WTC11 (cell line): ENCODE data around the gene IPO11. TPM values are rescaled to one million over a fixed set of nuclear protein-coding genes. Genes with fewer than 3 reads are reported as not detected.

ENCODE experiments used
- ATAC-seq: fragments of 200-7000 bp; cut with Tn5 transposase; 2 replicates; pipeline ENCODE4 v1.10.0; 2021; ENCODE audit warnings: mild to moderate bottlenecking, moderate library complexity
- CTCF ChIA-PET: fragments of 300-600 bp; sonication (Branson Sonifier 250); formaldehyde crosslinking; loops from one replicate; lab custom pipeline; 2021; ENCODE audit warnings: antibody characterized with exemption; lab: Charles Lee
- POLR2A ChIA-PET: fragments of 350-600 bp; sonication (Branson Sonifier 250); formaldehyde crosslinking; loops from one replicate; lab custom pipeline; 2021; ENCODE audit warnings: antibody characterized with exemption; lab: Charles Lee
- DNase-seq: peaks from one replicate; pipeline ENCODE4 v3.0.0; 2021; ENCODE audit warnings: low spot score
- H3K27ac Mint-ChIP-seq: 2 replicates; pipeline ENCODE4 v1.8.0; 2021; ENCODE audit warnings: mixed read lengths
- H3K27me3 Mint-ChIP-seq: 2 replicates; pipeline ENCODE4 v1.8.0; 2021; ENCODE audit warnings: low read depth, mild to moderate bottlenecking, moderate library complexity, mixed read lengths
- H3K36me3 Mint-ChIP-seq: 2 replicates; pipeline ENCODE4 v1.8.0; 2021; ENCODE audit warnings: mixed read lengths
- H3K4me1 Mint-ChIP-seq: 2 replicates; pipeline ENCODE4 v1.8.0; 2022; ENCODE audit warnings: mixed read lengths
- H3K4me3 Mint-ChIP-seq: 2 replicates; pipeline ENCODE4 v1.8.0; 2021; ENCODE audit warnings: mild to moderate bottlenecking, moderate library complexity, mixed read lengths
- H3K9me3 Mint-ChIP-seq: 2 replicates; pipeline ENCODE4 v1.8.0; 2021; ENCODE audit warnings: mixed read lengths
- EMX1 ChIP-seq: fragments of 250-450 bp; sonication (Bioruptor Pico); IDR thresholded peaks from 2 replicates; pipeline ENCODE4 v1.8.0; 2021; ENCODE audit warnings: mild to moderate bottlenecking
- ETV6 ChIP-seq: sonication (generic); formaldehyde crosslinking; IDR thresholded peaks from 2 replicates; pipeline ENCODE4 v1.8.1; 2022; ENCODE audit warnings: mild to moderate bottlenecking, missing genetic modification reagents
- FOXJ3 ChIP-seq: sonication (generic); formaldehyde crosslinking; IDR thresholded peaks from 2 replicates; pipeline ENCODE4 v1.9.0; 2021; ENCODE audit warnings: missing genetic modification reagents, mild to moderate bottlenecking, borderline replicate concordance
- FOXK1 ChIP-seq: sonication (generic); formaldehyde crosslinking; IDR thresholded peaks from 2 replicates; pipeline ENCODE4 v1.8.0; 2022; ENCODE audit warnings: mild to moderate bottlenecking, moderate library complexity, missing genetic modification reagents
- GTF2I ChIP-seq: fragments of 250-450 bp; sonication (Bioruptor Pico); conservative IDR thresholded peaks from 2 replicates; pipeline ENCODE4 v1.4.0; 2021; ENCODE audit warnings: mild to moderate bottlenecking
- IRF2 ChIP-seq: sonication (generic); formaldehyde crosslinking; IDR thresholded peaks from 2 replicates; pipeline ENCODE4 v1.8.0; 2022; ENCODE audit warnings: low read depth, missing genetic modification reagents, borderline replicate concordance
- JAZF1 ChIP-seq: fragments of 250-450 bp; sonication (Bioruptor Pico); IDR thresholded peaks from 2 replicates; pipeline ENCODE4 v1.9.0; 2021; ENCODE audit warnings: moderate library complexity, mild to moderate bottlenecking, inconsistent platforms
- SMAD3 ChIP-seq: sonication (generic); formaldehyde crosslinking; IDR thresholded peaks from 2 replicates; pipeline ENCODE4 v1.8.0; 2022; ENCODE audit warnings: missing genetic modification reagents, mild to moderate bottlenecking, borderline replicate concordance
- TEAD4 ChIP-seq: sonication (generic); formaldehyde crosslinking; IDR thresholded peaks from 2 replicates; pipeline ENCODE4 v1.8.0; 2022; ENCODE audit warnings: mild to moderate bottlenecking, missing genetic modification reagents
- ZBTB21 ChIP-seq: sonication (generic); formaldehyde crosslinking; IDR thresholded peaks from 2 replicates; pipeline ENCODE4 v1.8.1; 2023; ENCODE audit warnings: mild to moderate bottlenecking, missing genetic modification reagents, borderline replicate concordance
- ZNF219 ChIP-seq: sonication (generic); formaldehyde crosslinking; IDR thresholded peaks from 2 replicates; pipeline ENCODE4 v1.8.0; 2023; ENCODE audit warnings: missing genetic modification reagents, mild to moderate bottlenecking, borderline replicate concordance
- ZNF263 ChIP-seq: sonication (generic); formaldehyde crosslinking; IDR thresholded peaks from 2 replicates; pipeline ENCODE4 v1.8.1; 2022; ENCODE audit warnings: low read depth, mild to moderate bottlenecking, moderate library complexity, missing genetic modification reagents
- total RNA-seq: library from RNA; stranded (reverse); gene quantifications from 3 replicates; pipeline ENCODE4 v1.2.3, GENCODE V29; 2021
- TF ChIP-seq, protein P1 (sequence below): sonication (generic); formaldehyde crosslinking; IDR thresholded peaks from 2 replicates; pipeline ENCODE4 v1.8.0; 2022; ENCODE audit warnings: mild to moderate bottlenecking, missing genetic modification reagents
- TF ChIP-seq, protein P2 (sequence below): fragments of 250-450 bp; sonication (Bioruptor Pico); IDR thresholded peaks from 2 replicates; pipeline ENCODE4 v1.9.0; 2021; ENCODE audit warnings: mild to moderate bottlenecking
- TF ChIP-seq, protein P3 (sequence below): sonication (generic); formaldehyde crosslinking; IDR thresholded peaks from 2 replicates; pipeline ENCODE4 v1.8.1; 2023; ENCODE audit warnings: mild to moderate bottlenecking, moderate library complexity, missing genetic modification reagents
- TF ChIP-seq, protein P4 (sequence below): sonication (generic); formaldehyde crosslinking; conservative IDR thresholded peaks from 2 replicates; pipeline ENCODE4 v1.8.1; 2022; ENCODE audit warnings: mild to moderate bottlenecking, missing genetic modification reagents
- TF ChIP-seq, protein P5 (sequence below): sonication (generic); formaldehyde crosslinking; IDR thresholded peaks from 2 replicates; pipeline ENCODE4 v1.8.0; 2023; ENCODE audit warnings: mild to moderate bottlenecking, missing genetic modification reagents

The IPO11 gene
- total RNA-seq, 1 experiment from 2014 or later, result 61.9 TPM

DNA sequence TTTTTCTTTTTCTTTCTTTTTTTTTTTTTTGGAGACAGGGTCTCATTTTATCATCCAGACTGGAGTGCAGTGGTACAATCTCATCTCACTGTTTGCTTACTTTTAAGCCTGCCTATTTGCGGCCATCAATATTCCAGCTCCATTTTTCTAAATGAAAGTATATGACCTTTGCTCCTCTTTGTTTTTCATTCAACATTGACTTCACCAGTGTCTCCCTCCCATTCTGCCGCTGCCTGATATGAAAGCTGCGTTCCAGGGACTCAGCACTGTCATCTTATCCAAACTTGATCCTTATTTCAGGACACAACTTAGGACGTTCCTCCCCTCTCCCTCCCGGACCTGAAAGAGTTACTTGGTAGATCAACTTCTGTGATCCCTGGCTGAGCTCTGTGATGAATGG is 239.7 kb downstream of the IPO11 start:
- CTCF ChIA-PET, result no interaction called here
- no peak for ATAC-seq
- TF ChIP-seq, protein P1, sequence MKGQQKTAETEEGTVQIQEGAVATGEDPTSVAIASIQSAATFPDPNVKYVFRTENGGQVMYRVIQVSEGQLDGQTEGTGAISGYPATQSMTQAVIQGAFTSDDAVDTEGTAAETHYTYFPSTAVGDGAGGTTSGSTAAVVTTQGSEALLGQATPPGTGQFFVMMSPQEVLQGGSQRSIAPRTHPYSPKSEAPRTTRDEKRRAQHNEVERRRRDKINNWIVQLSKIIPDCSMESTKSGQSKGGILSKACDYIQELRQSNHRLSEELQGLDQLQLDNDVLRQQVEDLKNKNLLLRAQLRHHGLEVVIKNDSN (CRISPR knock-in tag), result no peak
- no peak for TF ChIP-seq SMAD3 (CRISPR knock-in tag)
- TF ChIP-seq JAZF1 (CRISPR knock-in tag), result no peak
- no peak for TF ChIP-seq ZNF263
- no peak for TF ChIP-seq IRF2 (CRISPR knock-in tag)
- TF ChIP-seq ZBTB21 (CRISPR knock-in tag), result no peak
- no peak for TF ChIP-seq TEAD4 (CRISPR knock-in tag)
- no peak for TF ChIP-seq FOXJ3 (CRISPR knock-in tag)
- TF ChIP-seq EMX1, result no peak
- no peak for TF ChIP-seq ZNF219 (CRISPR knock-in tag)
- TF ChIP-seq, protein P2, sequence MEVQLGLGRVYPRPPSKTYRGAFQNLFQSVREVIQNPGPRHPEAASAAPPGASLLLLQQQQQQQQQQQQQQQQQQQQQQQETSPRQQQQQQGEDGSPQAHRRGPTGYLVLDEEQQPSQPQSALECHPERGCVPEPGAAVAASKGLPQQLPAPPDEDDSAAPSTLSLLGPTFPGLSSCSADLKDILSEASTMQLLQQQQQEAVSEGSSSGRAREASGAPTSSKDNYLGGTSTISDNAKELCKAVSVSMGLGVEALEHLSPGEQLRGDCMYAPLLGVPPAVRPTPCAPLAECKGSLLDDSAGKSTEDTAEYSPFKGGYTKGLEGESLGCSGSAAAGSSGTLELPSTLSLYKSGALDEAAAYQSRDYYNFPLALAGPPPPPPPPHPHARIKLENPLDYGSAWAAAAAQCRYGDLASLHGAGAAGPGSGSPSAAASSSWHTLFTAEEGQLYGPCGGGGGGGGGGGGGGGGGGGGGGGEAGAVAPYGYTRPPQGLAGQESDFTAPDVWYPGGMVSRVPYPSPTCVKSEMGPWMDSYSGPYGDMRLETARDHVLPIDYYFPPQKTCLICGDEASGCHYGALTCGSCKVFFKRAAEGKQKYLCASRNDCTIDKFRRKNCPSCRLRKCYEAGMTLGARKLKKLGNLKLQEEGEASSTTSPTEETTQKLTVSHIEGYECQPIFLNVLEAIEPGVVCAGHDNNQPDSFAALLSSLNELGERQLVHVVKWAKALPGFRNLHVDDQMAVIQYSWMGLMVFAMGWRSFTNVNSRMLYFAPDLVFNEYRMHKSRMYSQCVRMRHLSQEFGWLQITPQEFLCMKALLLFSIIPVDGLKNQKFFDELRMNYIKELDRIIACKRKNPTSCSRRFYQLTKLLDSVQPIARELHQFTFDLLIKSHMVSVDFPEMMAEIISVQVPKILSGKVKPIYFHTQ (CRISPR knock-in tag), result no peak
- no peak for TF ChIP-seq GTF2I (CRISPR knock-in tag)
- TF ChIP-seq, protein P3, sequence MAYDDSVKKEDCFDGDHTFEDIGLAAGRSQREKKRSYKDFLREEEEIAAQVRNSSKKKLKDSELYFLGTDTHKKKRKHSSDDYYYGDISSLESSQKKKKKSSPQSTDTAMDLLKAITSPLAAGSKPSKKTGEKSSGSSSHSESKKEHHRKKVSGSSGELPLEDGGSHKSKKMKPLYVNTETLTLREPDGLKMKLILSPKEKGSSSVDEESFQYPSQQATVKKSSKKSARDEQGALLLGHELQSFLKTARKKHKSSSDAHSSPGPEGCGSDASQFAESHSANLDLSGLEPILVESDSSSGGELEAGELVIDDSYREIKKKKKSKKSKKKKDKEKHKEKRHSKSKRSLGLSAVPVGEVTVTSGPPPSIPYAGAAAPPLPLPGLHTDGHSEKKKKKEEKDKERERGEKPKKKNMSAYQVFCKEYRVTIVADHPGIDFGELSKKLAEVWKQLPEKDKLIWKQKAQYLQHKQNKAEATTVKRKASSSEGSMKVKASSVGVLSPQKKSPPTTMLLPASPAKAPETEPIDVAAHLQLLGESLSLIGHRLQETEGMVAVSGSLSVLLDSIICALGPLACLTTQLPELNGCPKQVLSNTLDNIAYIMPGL (CRISPR knock-in tag), result no peak
- TF ChIP-seq ETV6 (CRISPR knock-in tag), result no peak
- TF ChIP-seq FOXK1 (CRISPR knock-in tag), result no peak
- TF ChIP-seq, protein P4, sequence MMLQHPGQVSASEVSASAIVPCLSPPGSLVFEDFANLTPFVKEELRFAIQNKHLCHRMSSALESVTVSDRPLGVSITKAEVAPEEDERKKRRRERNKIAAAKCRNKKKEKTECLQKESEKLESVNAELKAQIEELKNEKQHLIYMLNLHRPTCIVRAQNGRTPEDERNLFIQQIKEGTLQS (CRISPR knock-in tag), result no peak
- TF ChIP-seq, protein P5, sequence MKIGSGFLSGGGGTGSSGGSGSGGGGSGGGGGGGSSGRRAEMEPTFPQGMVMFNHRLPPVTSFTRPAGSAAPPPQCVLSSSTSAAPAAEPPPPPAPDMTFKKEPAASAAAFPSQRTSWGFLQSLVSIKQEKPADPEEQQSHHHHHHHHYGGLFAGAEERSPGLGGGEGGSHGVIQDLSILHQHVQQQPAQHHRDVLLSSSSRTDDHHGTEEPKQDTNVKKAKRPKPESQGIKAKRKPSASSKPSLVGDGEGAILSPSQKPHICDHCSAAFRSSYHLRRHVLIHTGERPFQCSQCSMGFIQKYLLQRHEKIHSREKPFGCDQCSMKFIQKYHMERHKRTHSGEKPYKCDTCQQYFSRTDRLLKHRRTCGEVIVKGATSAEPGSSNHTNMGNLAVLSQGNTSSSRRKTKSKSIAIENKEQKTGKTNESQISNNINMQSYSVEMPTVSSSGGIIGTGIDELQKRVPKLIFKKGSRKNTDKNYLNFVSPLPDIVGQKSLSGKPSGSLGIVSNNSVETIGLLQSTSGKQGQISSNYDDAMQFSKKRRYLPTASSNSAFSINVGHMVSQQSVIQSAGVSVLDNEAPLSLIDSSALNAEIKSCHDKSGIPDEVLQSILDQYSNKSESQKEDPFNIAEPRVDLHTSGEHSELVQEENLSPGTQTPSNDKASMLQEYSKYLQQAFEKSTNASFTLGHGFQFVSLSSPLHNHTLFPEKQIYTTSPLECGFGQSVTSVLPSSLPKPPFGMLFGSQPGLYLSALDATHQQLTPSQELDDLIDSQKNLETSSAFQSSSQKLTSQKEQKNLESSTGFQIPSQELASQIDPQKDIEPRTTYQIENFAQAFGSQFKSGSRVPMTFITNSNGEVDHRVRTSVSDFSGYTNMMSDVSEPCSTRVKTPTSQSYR (CRISPR knock-in tag), result no peak
- DNase-seq, result no peak
- H3K9me3 Mint-ChIP-seq, result peaks cover 31% of the 10 kb centered on the region
- POLR2A ChIA-PET, result no interaction called here
- peaks cover 21% of the 10 kb centered on the region for H3K4me1 Mint-ChIP-seq
- H3K27ac Mint-ChIP-seq, result no peak overlapping the region
- peaks cover 25% of the 10 kb centered on the region for H3K36me3 Mint-ChIP-seq
- H3K4me3 Mint-ChIP-seq, result no peak overlapping the region
- peaks cover 8% of the 10 kb centered on the region for H3K27me3 Mint-ChIP-seq
